Mammary epithelial cell (primary cell): Measurements from ENCODE around the gene TCF12.

Experiments used
- CTCF ChIP-seq, 2 donors: IDR thresholded peaks in 1 of 2; conservative IDR thresholded peaks in 1 of 2; 2 replicates each; pipeline ENCODE4 v1.5.1; 2011 to 2012; ENCODE audit warnings: inconsistent platforms in 2 of 2, low read length in 2 of 2, mild to moderate bottlenecking in 2 of 2, control low read depth in 1 of 2, low read depth in 1 of 2; ENCODE audit not compliant: insufficient read depth in 1 of 2; ENCODE audit errors: extremely low read depth in 1 of 2
- EZH2 ChIP-seq: IDR thresholded peaks from 2 replicates; pipeline ENCODE4 v1.6.1; 2012; ENCODE audit warnings: low read length, inconsistent platforms, borderline replicate concordance

- no peak for TF ChIP-seq CTCF (conservative IDR thresholded peaks at IDR 0.05 in 1 of 2, IDR thresholded peaks at IDR 0.05 in 1 of 2; ENCODE audit: extremely low read depth in 1 of 2, insufficient read depth in 1 of 2, low read depth in 1 of 2, low read length in 2 of 2)
- no peak for TF ChIP-seq EZH2
Observed at GRCh38 chr15:57158997-57159668, 240.7 kb downstream of the TCF12 start.
